GM23248 (cell line): ENCODE results near the gene ARHGEF38.

ENCODE experiments used
- EZH2 ChIP-seq: fragments of 200-600 bp; sonication (generic); IDR thresholded peaks from 2 replicates; pipeline ENCODE4 v1.6.1; 2018; ENCODE audit warnings: antibody characterized with exemption, mild to moderate bottlenecking; ENCODE audit not compliant: insufficient read depth, poor library complexity, severe bottlenecking
- EZH2phosphoT487 ChIP-seq: fragments of 200-600 bp; sonication (generic); IDR thresholded peaks from 2 replicates; pipeline ENCODE4 v1.6.1; 2018; ENCODE audit warnings: antibody characterized with exemption, moderate library complexity, mild to moderate bottlenecking, low read depth; ENCODE audit not compliant: insufficient read depth

GRCh38 chr4:105670684-105671083 lies 118.3 kb downstream of the ARHGEF38 start:
- TF ChIP-seq EZH2phosphoT487 = no peak
- TF ChIP-seq EZH2 = no peak
